Activated CD4-positive, alpha-beta T cell treated with anti-CD3 and anti-CD28 coated beads, Interleukin-2, amount 50 U/mL, for 16 hours (primary cell): Measurements from ENCODE around the gene NRDC.
"Not testable (repeated sequence)": the region's sequence is repeated elsewhere in the genome, so short reads cannot be mapped to it uniquely, and the experiment has no call there.

ENCODE experiments used
- DNase-seq: peaks from one replicate; pipeline ENCODE4 v3.0.0-alpha.2; 2020

NRDC gene

GRCh38 chr1:51878616-51879336 lies at the start of gene NRDC:
NRDC (minus strand) TSS chr1:51878727; CDS start chr1:51878615, 112 bp downstream.
- peak; percentile 100 for DNase-seq

- DNase-seq: no peak
These were observed 48.5 kb upstream of the NRDC start for GRCh38 chr1:51927029-51927428.

GRCh38 chr1:51926171-51926812 lies 47.8 kb upstream of the NRDC start:
- DNase-seq: peak; percentile 8

- peak; percentile 51 for DNase-seq
These were observed 45.9 kb upstream of the NRDC start for GRCh38 chr1:51924455-51924854.

GRCh38 chr1:51922040-51922439 lies 43.5 kb upstream of the NRDC start:
- no peak for DNase-seq

- no peak for DNase-seq
These were observed 41.6 kb upstream of the NRDC start for GRCh38 chr1:51920130-51920529.

- no peak for DNase-seq
These were observed 41.2 kb upstream of the NRDC start for GRCh38 chr1:51919684-51920083.

- DNase-seq: no peak
These were observed 38.3 kb upstream of the NRDC start for GRCh38 chr1:51916587-51917405.

- DNase-seq: no peak
These were observed 37.4 kb upstream of the NRDC start for GRCh38 chr1:51915951-51916350.

GRCh38 chr1:51912881-51913280 lies 34.4 kb upstream of the NRDC start:
- DNase-seq: no peak

- no peak for DNase-seq
These were observed 31.9 kb upstream of the NRDC start for GRCh38 chr1:51910221-51911000.

GRCh38 chr1:51908499-51908898 lies 30.0 kb upstream of the NRDC start:
- no peak for DNase-seq

- DNase-seq: no peak
These were observed 28.7 kb upstream of the NRDC start for GRCh38 chr1:51907079-51907702.

GRCh38 chr1:51906306-51907078 lies 28.0 kb upstream of the NRDC start:
- DNase-seq: no peak

- no peak for DNase-seq
These were observed 23.9 kb upstream of the NRDC start for GRCh38 chr1:51902456-51902855.

- no peak for DNase-seq
These were observed 22.6 kb upstream of the NRDC start for GRCh38 chr1:51901151-51901550.

GRCh38 chr1:51899022-51899421 lies 20.5 kb upstream of the NRDC start:
- no peak for DNase-seq

GRCh38 chr1:51898090-51898734 lies 19.7 kb upstream of the NRDC start:
- DNase-seq: no peak

- no peak for DNase-seq
These were observed 19.1 kb upstream of the NRDC start for GRCh38 chr1:51897699-51898031.

- DNase-seq: not testable (repeated sequence)
These were observed 16.2 kb upstream of the NRDC start for GRCh38 chr1:51894748-51895147.

GRCh38 chr1:51878308-51878615 lies 265 bp downstream of the NRDC start:
- DNase-seq: no peak
